Measurements from ENCODE around the gene YBX1. TPM values are rescaled to one million over a fixed set of nuclear protein-coding genes. Genes with fewer than 3 reads are reported as not detected.
A peak's percentile ranks its signal among the peaks of the same experiment; 100 is the strongest.

YBX1 gene
- total RNA-seq, 4 donors from 2014 or later = 227 to 358 (median 293) TPM

DNA sequence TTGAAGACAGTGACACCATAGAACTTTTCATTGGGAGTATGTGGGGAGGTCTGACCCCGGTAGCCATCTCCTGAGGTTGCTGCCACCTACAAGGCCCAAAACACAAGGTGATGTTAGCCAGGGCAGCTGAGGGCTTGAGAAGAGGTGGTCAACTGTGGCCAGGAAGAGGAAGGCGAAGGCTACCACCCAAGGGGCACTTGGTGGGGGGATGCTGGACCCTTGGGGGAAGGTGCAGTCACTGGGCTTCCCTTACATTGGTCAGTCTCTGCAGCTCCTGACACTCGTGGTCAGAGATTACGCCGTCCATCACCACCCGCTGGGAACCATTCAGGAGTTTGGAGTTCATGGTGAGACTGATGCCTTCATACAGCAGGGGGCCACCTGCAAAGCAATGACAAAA, 70.1 kb downstream of the YBX1 start:
- WGBS, 2 donors = 92 to 97% methylated on average over 6 of the region's 6 CpGs
- DNase-seq (ENCODE audit: low spot score in 2 of 2) = peak in 1 of 2 donors; percentile 61
- intact Hi-C loops (cut with DNase I; ENCODE audit: low total_unique reads) = no loop called here
- TF ChIP-seq, protein P1, sequence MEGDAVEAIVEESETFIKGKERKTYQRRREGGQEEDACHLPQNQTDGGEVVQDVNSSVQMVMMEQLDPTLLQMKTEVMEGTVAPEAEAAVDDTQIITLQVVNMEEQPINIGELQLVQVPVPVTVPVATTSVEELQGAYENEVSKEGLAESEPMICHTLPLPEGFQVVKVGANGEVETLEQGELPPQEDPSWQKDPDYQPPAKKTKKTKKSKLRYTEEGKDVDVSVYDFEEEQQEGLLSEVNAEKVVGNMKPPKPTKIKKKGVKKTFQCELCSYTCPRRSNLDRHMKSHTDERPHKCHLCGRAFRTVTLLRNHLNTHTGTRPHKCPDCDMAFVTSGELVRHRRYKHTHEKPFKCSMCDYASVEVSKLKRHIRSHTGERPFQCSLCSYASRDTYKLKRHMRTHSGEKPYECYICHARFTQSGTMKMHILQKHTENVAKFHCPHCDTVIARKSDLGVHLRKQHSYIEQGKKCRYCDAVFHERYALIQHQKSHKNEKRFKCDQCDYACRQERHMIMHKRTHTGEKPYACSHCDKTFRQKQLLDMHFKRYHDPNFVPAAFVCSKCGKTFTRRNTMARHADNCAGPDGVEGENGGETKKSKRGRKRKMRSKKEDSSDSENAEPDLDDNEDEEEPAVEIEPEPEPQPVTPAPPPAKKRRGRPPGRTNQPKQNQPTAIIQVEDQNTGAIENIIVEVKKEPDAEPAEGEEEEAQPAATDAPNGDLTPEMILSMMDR (IDR thresholded peaks at IDR 0.05) = no peak
- TF ChIP-seq POLR2A (IDR thresholded peaks at IDR 0.05) = no peak
- no peak overlapping the region for H3K4me3 ChIP-seq (ENCODE audit: low read depth, poor library complexity, severe bottlenecking)

DNA sequence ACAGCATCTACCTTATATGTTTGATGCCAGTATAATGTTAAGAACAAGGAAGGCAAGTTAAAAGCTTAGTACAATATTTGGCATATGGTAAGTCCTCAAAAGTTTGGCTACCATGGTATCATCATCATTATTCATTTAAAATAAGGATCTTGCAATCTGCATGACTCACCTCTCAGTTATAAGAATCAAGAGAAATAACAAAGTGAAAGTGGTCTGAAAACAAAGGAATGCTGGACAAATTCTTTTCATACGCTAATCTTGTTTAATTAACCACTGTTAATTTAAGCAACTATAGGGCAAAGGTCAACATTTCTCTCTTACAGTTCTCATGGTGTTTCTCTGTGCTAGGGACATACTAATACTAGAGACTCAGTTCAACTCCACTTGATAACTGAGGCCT, 70.9 kb downstream of the YBX1 start:
- intact Hi-C loops (cut with DNase I; ENCODE audit: low total_unique reads) = no loop called here
- DNase-seq (ENCODE audit: low spot score in 2 of 2) = no peak
- 90 to 95% methylated on average over 1 of the region's 1 CpG for WGBS, 2 donors
- no peak overlapping the region for H3K4me3 ChIP-seq (ENCODE audit: low read depth, poor library complexity, severe bottlenecking)
- no peak for TF ChIP-seq POLR2A (IDR thresholded peaks at IDR 0.05)
- TF ChIP-seq, protein P1 (IDR thresholded peaks at IDR 0.05) = no peak

Other genes starting within 250 kb of the YBX1 start
- 1 to 10 TPM in 1 of 4 donors, under 1 TPM in 2, not detected in 1; 0.25 to 8.0 (median 0.42) TPM for gene ZMYND12, start 226.4 kb upstream of the YBX1 start, total RNA-seq
- gene PPCS, start 225.9 kb upstream of the YBX1 start, total RNA-seq = 100 to 1,000 TPM in 2 of 4 donors, 10 to 100 TPM in 2; 68.5 to 115 (median 89.7) TPM
- gene CCDC30, start 219.1 kb upstream of the YBX1 start, total RNA-seq = 1 to 10 TPM in 2 of 4 donors, under 1 TPM in 2; 0.38 to 2.2 (median 1.0) TPM
- 10 to 100 TPM; 16.2 to 25.7 (median 20.5) TPM for gene PPIH, start 24.0 kb upstream of the YBX1 start, total RNA-seq
- 1 to 10 TPM in 1 of 4 donors, under 1 TPM in 3; 0.12 to 1.2 (median 0.18) TPM for gene CLDN19, start 57.8 kb downstream of the YBX1 start, total RNA-seq
- 10 to 100 TPM in 3 of 4 donors, 1 to 10 TPM in 1; 9.4 to 26.8 (median 13.5) TPM for gene P3H1, start 84.6 kb downstream of the YBX1 start, total RNA-seq
- 1 to 10 TPM; 2.5 to 6.7 (median 3.6) TPM for gene C1orf50, start 84.8 kb downstream of the YBX1 start, total RNA-seq
- gene TMEM269, start 102.6 kb downstream of the YBX1 start, total RNA-seq = under 1 TPM in 3 of 4 donors, not detected in 1; 0.08 to 0.22 (median 0.13) TPM
- 10 to 100 TPM in 1 of 4 donors, 1 to 10 TPM in 3; 8.0 to 11.5 (median 9.3) TPM for gene ERMAP, start 134.7 kb downstream of the YBX1 start, total RNA-seq
- gene SVBP, start 135.0 kb downstream of the YBX1 start, total RNA-seq = 10 to 100 TPM; 11.2 to 18.1 (median 14.1) TPM
- 10 to 100 TPM in 2 of 4 donors, 1 to 10 TPM in 2; 7.6 to 11.6 (median 9.9) TPM for gene ZNF691, start 164.2 kb downstream of the YBX1 start, total RNA-seq